H9 (cell line): Measurements from ENCODE around the gene DUS2. TPM values are rescaled to one million over a fixed set of nuclear protein-coding genes. Genes with fewer than 3 reads are reported as not detected.

Experiments used
- DNase-seq: peaks from one replicate; pipeline ENCODE4 v3.0.0-alpha.2; 2017
- H2AFZ ChIP-seq: one replicate; pipeline ENCODE4 v1.6.1; 2013; ENCODE audit warnings: mild to moderate bottlenecking, low read length, control low read depth, moderate library complexity
- H2AK5ac ChIP-seq: 2 replicates; pipeline ENCODE4 v1.6.1; 2013; ENCODE audit warnings: low read length, control low read depth, mixed read lengths; ENCODE audit not compliant: insufficient read length
- H2BK120ac ChIP-seq: one replicate; pipeline ENCODE4 v1.6.1; 2013; ENCODE audit warnings: low read depth, mild to moderate bottlenecking, low read length, control low read depth, inconsistent platforms; ENCODE audit not compliant: poor library complexity, severe bottlenecking
- H2BK12ac ChIP-seq: 2 replicates; pipeline ENCODE4 v1.6.1; 2013; ENCODE audit warnings: low read length, control low read depth, mixed read lengths, low read depth; ENCODE audit not compliant: insufficient read length
- H2BK15ac ChIP-seq: 2 replicates; pipeline ENCODE4 v1.6.1; 2013; ENCODE audit warnings: low read depth, low read length, control low read depth
- H2BK20ac ChIP-seq: one replicate; pipeline ENCODE4 v1.6.1; 2013; ENCODE audit warnings: low read depth, mild to moderate bottlenecking, low read length, control low read depth, inconsistent platforms; ENCODE audit not compliant: poor library complexity, severe bottlenecking
- H2BK5ac ChIP-seq: 2 replicates; pipeline ENCODE4 v1.6.1; 2013; ENCODE audit warnings: low read length, control low read depth, mixed read lengths; ENCODE audit not compliant: insufficient read length
- H3K14ac ChIP-seq: 2 replicates; pipeline ENCODE4 v1.6.1; 2013; ENCODE audit warnings: low read length, control low read depth; ENCODE audit not compliant: insufficient read depth
- H3K18ac ChIP-seq: 2 replicates; pipeline ENCODE4 v1.6.1; 2013; ENCODE audit warnings: low read depth, mild to moderate bottlenecking, mixed read lengths, low read length, control low read depth; ENCODE audit not compliant: insufficient read length
- H3K23ac ChIP-seq: 2 replicates; pipeline ENCODE4 v1.6.1; 2013; ENCODE audit warnings: low read length, control low read depth, mixed read lengths, low read depth; ENCODE audit not compliant: insufficient read length
- H3K23me2 ChIP-seq: 2 replicates; pipeline ENCODE4 v1.6.1; 2013; ENCODE audit warnings: low read depth, mild to moderate bottlenecking, mixed read lengths, low read length, control low read depth; ENCODE audit not compliant: insufficient read length, poor library complexity, severe bottlenecking
- H3K27ac ChIP-seq: 2 replicates; pipeline ENCODE4 v1.5.1; 2013; ENCODE audit warnings: low read length, control low read depth, mixed read lengths, low read depth; ENCODE audit not compliant: insufficient read length
- H3K27me3 ChIP-seq: 2 replicates; pipeline ENCODE4 v1.6.1; 2013; ENCODE audit warnings: low read length, control low read depth, inconsistent platforms; ENCODE audit not compliant: insufficient read depth
- H3K4ac ChIP-seq: 2 replicates; pipeline ENCODE4 v1.6.1; 2013; ENCODE audit warnings: low read depth, mild to moderate bottlenecking, control low read depth, inconsistent platforms, low read length, moderate library complexity
- H3K4me1 ChIP-seq: 2 replicates; pipeline ENCODE4 v1.6.1; 2013; ENCODE audit warnings: low read length, control low read depth, inconsistent platforms; ENCODE audit not compliant: insufficient read depth
- H3K4me2 ChIP-seq: 2 replicates; pipeline ENCODE4 v1.6.1; 2013; ENCODE audit warnings: low read length, control low read depth, mixed read lengths; ENCODE audit not compliant: insufficient read length, insufficient read depth
- H3K56ac ChIP-seq: 2 replicates; pipeline ENCODE4 v1.6.1; 2013; ENCODE audit warnings: low read depth, mild to moderate bottlenecking, mixed read lengths, low read length, control low read depth; ENCODE audit not compliant: insufficient read length
- H3K79me1 ChIP-seq: 2 replicates; pipeline ENCODE4 v1.6.1; 2013; ENCODE audit warnings: low read depth, mild to moderate bottlenecking, moderate library complexity, low read length, control low read depth, inconsistent platforms; ENCODE audit not compliant: insufficient read depth, poor library complexity, severe bottlenecking
- H3K79me2 ChIP-seq: 2 replicates; pipeline ENCODE4 v1.6.1; 2013; ENCODE audit warnings: low read length, control low read depth, inconsistent platforms; ENCODE audit not compliant: insufficient read depth
- H3K9ac ChIP-seq: 2 replicates; pipeline ENCODE4 v1.6.1; 2013; ENCODE audit warnings: low read length, control low read depth, mixed read lengths; ENCODE audit not compliant: insufficient read length; ENCODE audit errors: extremely low read depth
- H3K9me3 ChIP-seq: one replicate; pipeline ENCODE4 v1.6.1; 2013; ENCODE audit warnings: low read depth, low read length, inconsistent platforms; ENCODE audit not compliant: control insufficient read depth
- H3T11ph ChIP-seq: one replicate; pipeline ENCODE4 v1.6.1; 2013; ENCODE audit warnings: mild to moderate bottlenecking, low read length, control low read depth, inconsistent platforms
- H4K20me1 ChIP-seq: one replicate; pipeline ENCODE4 v1.6.1; 2013; ENCODE audit not compliant: control insufficient read depth, insufficient read length, insufficient read depth
- H4K5ac ChIP-seq: 2 replicates; pipeline ENCODE4 v1.6.1; 2013; ENCODE audit warnings: low read depth, mild to moderate bottlenecking, mixed read lengths, low read length, control low read depth; ENCODE audit not compliant: insufficient read length
- H4K8ac ChIP-seq: replicated peaks from 2 replicates; pipeline ENCODE4 v1.6.1; 2013; ENCODE audit warnings: low read length, control low read depth, mixed read lengths, low read depth; ENCODE audit not compliant: insufficient read length
- H4K91ac ChIP-seq: 2 replicates; pipeline ENCODE4 v1.6.1; 2013; ENCODE audit warnings: low read depth, mild to moderate bottlenecking, moderate library complexity, mixed read lengths, low read length, control low read depth; ENCODE audit not compliant: insufficient read length
- H3K27ac Mint-ChIP-seq, 3 experiments: 2 replicates in 2 of 3; 3 replicates in 1 of 3; pipeline ENCODE4 v1.8.0; 2020 to 2021; ENCODE audit warnings: mixed read lengths in 3 of 3, mild to moderate bottlenecking in 1 of 3, moderate library complexity in 1 of 3
- H3K27me3 Mint-ChIP-seq: 2 replicates; pipeline ENCODE4 v1.8.0; 2021; ENCODE audit warnings: low read depth, mild to moderate bottlenecking, moderate library complexity, mixed read lengths
- H3K36me3 Mint-ChIP-seq, 3 experiments: 2 replicates in 2 of 3; 3 replicates in 1 of 3; pipeline ENCODE4 v1.8.0; 2020 to 2021; ENCODE audit warnings: low read depth in 3 of 3, mixed read lengths in 3 of 3; ENCODE audit not compliant: insufficient read depth in 1 of 3
- H3K4me1 Mint-ChIP-seq, 2 experiments: 2 replicates each; pipeline ENCODE4 v1.8.0; 2020; ENCODE audit warnings: mixed read lengths in 2 of 2
- H3K4me3 Mint-ChIP-seq, 2 experiments: 2 replicates in 1 of 2; 3 replicates in 1 of 2; pipeline ENCODE4 v1.8.0; 2020 to 2021; ENCODE audit warnings: mild to moderate bottlenecking in 2 of 2, mixed read lengths in 2 of 2, moderate library complexity in 1 of 2
- H3K9me3 Mint-ChIP-seq, 2 experiments: 2 replicates in 1 of 2; 3 replicates in 1 of 2; pipeline ENCODE4 v1.8.0; 2020; ENCODE audit warnings: mild to moderate bottlenecking in 2 of 2, mixed read lengths in 2 of 2, moderate library complexity in 1 of 2
- WGBS: extraction: QIAGEN DNeasy Blood & Tissue Kit; methylation state at CpG from one replicate; pipeline ENCODE4 v1.1.7; 2013; ENCODE audit warnings: missing lambda C conversion rate, low lambda C conversion rate, mixed read lengths; ENCODE audit not compliant: insufficient read length; ENCODE audit errors: extremely low coverage; 5-methylcytosine and 5-hydroxymethylcytosine counted together
- total RNA-seq: library from RNA; stranded (reverse); gene quantifications from 2 replicates; pipeline ENCODE4 v1.2.1, GENCODE V29; 2021
- TF ChIP-seq, protein P1 (sequence below): fragments of 200-600 bp; sonication (generic); conservative IDR thresholded peaks from 3 replicates; pipeline ENCODE4 v1.8.0; 2021; ENCODE audit warnings: antibody characterized with exemption, mild to moderate bottlenecking

The DUS2 gene
- total RNA-seq, 1 experiment from 2014 or later, result 28.5 TPM

DNA sequence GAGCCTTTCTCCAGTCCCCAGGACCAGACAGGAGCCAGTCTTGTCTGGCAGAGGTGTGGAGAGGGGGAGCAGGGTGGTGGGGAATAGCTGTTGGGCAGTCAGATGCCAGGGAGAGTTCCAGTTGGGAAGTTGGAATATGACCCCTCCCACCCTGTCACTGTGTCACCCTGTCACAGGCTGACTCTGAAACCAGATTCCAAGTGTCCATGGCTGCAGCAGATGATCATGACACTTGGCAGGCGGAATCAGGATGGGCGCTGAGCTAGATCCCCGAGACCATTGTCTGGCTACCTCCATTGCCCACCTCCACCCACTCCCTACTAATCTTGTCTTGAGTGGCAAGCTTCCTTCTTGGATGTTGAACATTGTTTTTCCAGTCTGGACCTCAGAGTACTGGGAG is 52.9 kb downstream of the DUS2 start:
- Histone ChIP-seq H3K27ac (no peak overlapping the region), H3T11ph (no peak overlapping the region), H4K20me1 (no peaks in the 10 kb centered on the region), H3K9ac (no peak overlapping the region), H3K18ac (no peak overlapping the region), H2BK12ac (no peak overlapping the region), H3K9me3 (no peaks in the 10 kb centered on the region), H4K5ac (no peak overlapping the region), H3K27me3 (no peaks in the 10 kb centered on the region), H2AFZ (no peak overlapping the region), H2BK15ac (no peak overlapping the region), H3K23ac (no peak overlapping the region), H2BK20ac (no peak overlapping the region), H3K4me2 (no peak overlapping the region), H3K14ac (no peak overlapping the region), H3K23me2 (no peaks in the 10 kb centered on the region), H4K8ac (no peak overlapping the region), H4K91ac (no peak overlapping the region), H2AK5ac (no peak overlapping the region), H3K56ac (no peak overlapping the region), H2BK5ac (no peak overlapping the region), H3K4me1 (no peaks in the 10 kb centered on the region), H2BK120ac (no peak overlapping the region), H3K79me2 (no peaks in the 10 kb centered on the region), H3K4ac (no peak overlapping the region), H3K79me1 (no peaks in the 10 kb centered on the region)
- no peaks in the 10 kb centered on the region for H3K27me3 Mint-ChIP-seq
- peaks cover 21 to 55% (median 50%) of the 10 kb centered on the region in 3 experiments for H3K36me3 Mint-ChIP-seq
- TF ChIP-seq, protein P1, sequence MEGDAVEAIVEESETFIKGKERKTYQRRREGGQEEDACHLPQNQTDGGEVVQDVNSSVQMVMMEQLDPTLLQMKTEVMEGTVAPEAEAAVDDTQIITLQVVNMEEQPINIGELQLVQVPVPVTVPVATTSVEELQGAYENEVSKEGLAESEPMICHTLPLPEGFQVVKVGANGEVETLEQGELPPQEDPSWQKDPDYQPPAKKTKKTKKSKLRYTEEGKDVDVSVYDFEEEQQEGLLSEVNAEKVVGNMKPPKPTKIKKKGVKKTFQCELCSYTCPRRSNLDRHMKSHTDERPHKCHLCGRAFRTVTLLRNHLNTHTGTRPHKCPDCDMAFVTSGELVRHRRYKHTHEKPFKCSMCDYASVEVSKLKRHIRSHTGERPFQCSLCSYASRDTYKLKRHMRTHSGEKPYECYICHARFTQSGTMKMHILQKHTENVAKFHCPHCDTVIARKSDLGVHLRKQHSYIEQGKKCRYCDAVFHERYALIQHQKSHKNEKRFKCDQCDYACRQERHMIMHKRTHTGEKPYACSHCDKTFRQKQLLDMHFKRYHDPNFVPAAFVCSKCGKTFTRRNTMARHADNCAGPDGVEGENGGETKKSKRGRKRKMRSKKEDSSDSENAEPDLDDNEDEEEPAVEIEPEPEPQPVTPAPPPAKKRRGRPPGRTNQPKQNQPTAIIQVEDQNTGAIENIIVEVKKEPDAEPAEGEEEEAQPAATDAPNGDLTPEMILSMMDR, result no peak
- WGBS, result no CpG with 5 or more reads among the region's 3 CpGs
- no peak for DNase-seq
- no peak overlapping the region for H3K4me3 Mint-ChIP-seq
- no peaks in the 10 kb centered on the region for H3K9me3 Mint-ChIP-seq
- peaks cover 0 to 3% of the 10 kb centered on the region in 2 experiments; a peak in 1 of 4 replicates for H3K4me1 Mint-ChIP-seq
- H3K27ac Mint-ChIP-seq, result no peak overlapping the region; a peak in 1 of 7 replicates
